ENCODE measurements around the gene CMKLR1. TPM values are rescaled to one million over a fixed set of nuclear protein-coding genes. Genes with fewer than 3 reads are reported as not detected.

CMKLR1 gene
- total RNA-seq, 1 donor from 2014 or later = 47.5 TPM

DNA sequence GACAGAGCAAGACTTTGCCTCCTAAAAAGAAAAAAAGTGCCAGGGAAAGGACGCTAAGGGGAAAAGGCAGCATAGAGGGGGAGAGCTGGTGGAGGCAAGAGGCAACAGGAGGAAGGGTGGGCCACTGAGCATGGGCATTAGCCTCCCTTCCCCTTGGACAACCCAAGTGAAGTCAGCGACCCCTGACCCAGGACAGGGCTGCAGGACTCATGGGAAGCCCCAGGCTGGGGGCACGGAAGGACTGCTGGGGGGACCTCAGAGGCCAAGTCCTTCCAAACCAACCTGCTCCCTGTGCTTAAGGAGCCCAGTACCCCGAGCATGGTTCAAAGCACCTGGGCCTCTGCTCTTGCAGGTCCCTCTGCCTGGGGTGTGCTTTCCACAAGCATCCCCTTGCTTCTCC is 27.5 kb downstream of the CMKLR1 start:
- H3K27me3 Mint-ChIP-seq (ENCODE audit: unreplicated experiment) = no peaks in the 10 kb centered on the region
- H3K27ac Mint-ChIP-seq (ENCODE audit: unreplicated experiment) = peak overlapping the region; percentile 96
- H3K4me3 Mint-ChIP-seq (ENCODE audit: unreplicated experiment) = no peak overlapping the region
- H3K36me3 Mint-ChIP-seq (ENCODE audit: unreplicated experiment) = peaks cover 6% of the 10 kb centered on the region
- DNase-seq (ENCODE audit: extremely low spot score, unreplicated experiment) = no peak
- TF ChIP-seq CTCF (IDR thresholded peaks at IDR 0.05) = no peak
- H3K9me3 Mint-ChIP-seq (ENCODE audit: unreplicated experiment) = no peaks in the 10 kb centered on the region
- H3K4me1 Mint-ChIP-seq (ENCODE audit: unreplicated experiment) = peaks cover 82% of the 10 kb centered on the region

DNA sequence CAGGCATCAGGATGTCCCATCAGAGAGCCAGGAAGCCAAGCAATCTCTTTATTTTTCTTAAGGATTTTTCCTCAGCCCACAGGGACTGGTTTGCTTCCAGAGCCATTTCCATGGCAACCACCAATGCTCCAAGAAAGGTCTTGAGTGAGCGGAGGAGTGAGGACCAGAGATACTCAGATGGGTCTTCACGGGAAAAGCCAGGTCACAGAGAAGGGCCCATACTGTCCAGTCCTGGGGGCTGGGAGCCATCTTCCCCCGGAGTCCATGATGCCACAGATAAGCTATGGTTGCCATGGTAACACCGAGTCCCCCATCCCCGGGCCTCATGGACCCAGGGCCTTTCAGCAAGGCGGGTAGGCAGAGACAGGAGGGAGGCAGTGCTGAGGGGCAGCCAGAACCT is 28.6 kb downstream of the CMKLR1 start:
- Mint-ChIP-seq H3K4me3 (ENCODE audit: unreplicated experiment) (no peak overlapping the region), H3K36me3 (ENCODE audit: unreplicated experiment) (no peaks in the 10 kb centered on the region), H3K27me3 (ENCODE audit: unreplicated experiment) (no peaks in the 10 kb centered on the region), H3K4me1 (ENCODE audit: unreplicated experiment) (peaks cover 82% of the 10 kb centered on the region), H3K27ac (ENCODE audit: unreplicated experiment) (peak overlapping the region; percentile 100), H3K9me3 (ENCODE audit: unreplicated experiment) (no peaks in the 10 kb centered on the region)
- TF ChIP-seq CTCF (IDR thresholded peaks at IDR 0.05) = no peak
- no peak for DNase-seq (ENCODE audit: extremely low spot score, unreplicated experiment)

DNA sequence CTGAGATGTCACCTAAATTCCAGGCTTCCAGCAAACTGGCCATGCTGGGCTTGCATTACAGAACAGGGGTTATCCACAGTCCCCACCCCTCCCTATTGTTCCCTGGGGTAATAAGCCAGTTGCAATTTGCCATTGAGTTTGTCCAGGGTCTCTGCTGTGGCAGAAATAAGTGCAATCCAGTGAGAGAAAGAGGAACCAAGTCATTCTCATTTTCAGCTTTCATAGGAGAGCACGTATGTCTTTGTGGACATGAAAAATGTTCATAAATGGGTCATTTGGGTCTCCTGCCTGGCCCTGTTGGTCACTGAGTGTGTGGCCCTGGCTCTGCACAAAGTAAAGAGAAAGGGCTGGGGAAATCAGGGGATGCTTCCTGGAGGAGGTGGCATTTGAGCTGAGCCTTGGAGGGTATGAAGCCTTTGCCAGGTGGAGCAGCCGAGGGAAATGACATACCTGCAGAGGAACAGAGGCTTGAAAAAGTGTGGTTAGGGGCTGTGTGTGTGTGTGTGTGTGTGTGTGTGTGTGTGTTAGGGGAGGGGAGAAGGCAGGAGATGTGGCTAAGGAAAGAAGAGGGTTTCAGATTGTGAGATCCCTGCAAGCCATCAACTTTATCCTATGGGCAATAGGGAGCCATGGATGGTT is 29.3 kb downstream of the CMKLR1 start:
- H3K36me3 Mint-ChIP-seq (ENCODE audit: unreplicated experiment) = no peaks in the 10 kb centered on the region
- H3K4me3 Mint-ChIP-seq (ENCODE audit: unreplicated experiment) = no peak overlapping the region
- no peak for TF ChIP-seq CTCF (IDR thresholded peaks at IDR 0.05)
- peaks cover 86% of the 10 kb centered on the region for H3K4me1 Mint-ChIP-seq (ENCODE audit: unreplicated experiment)
- no peaks in the 10 kb centered on the region for H3K27me3 Mint-ChIP-seq (ENCODE audit: unreplicated experiment)
- DNase-seq (ENCODE audit: extremely low spot score, unreplicated experiment) = no peak
- peak overlapping the region; percentile 100 for H3K27ac Mint-ChIP-seq (ENCODE audit: unreplicated experiment)
- no peaks in the 10 kb centered on the region for H3K9me3 Mint-ChIP-seq (ENCODE audit: unreplicated experiment)

DNA sequence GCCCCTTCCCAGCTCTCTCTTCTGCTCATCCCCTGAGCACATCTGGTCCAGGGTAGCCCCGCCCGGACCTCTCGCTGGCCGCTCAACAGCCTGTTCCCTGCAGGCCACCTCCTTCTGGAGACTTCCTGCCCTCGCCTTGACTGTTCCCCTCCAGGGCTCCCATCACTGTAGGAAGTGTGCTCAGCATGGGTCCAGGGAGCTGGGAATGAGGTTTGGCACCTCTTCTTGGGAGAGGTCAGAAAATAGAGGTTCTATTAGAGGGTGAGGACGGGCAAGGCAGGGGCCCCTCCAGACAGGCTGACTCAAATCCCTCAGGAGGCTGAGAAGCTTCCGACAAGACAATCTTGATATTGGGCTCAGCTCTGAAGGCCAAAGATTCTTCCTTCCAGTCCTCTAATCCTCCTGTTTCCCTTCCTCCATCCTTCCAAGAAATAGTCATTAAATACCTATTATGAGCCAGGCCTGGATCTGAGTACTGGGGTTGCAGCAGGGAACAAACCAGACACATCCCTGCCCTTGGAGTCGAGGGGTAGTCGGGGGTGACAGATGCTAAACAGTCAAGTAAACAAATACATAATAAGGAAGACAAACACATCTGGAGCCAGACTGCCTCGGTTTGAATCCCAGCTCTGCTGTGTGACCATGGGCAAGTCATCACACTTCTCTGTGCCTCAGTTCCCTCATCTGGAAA is 30.6 kb downstream of the CMKLR1 start:
- DNase-seq (ENCODE audit: extremely low spot score, unreplicated experiment) = no peak
- no peaks in the 10 kb centered on the region for H3K36me3 Mint-ChIP-seq (ENCODE audit: unreplicated experiment)
- peaks cover 90% of the 10 kb centered on the region for H3K4me1 Mint-ChIP-seq (ENCODE audit: unreplicated experiment)
- peak overlapping the region; percentile 100 for H3K27ac Mint-ChIP-seq (ENCODE audit: unreplicated experiment)
- TF ChIP-seq CTCF (IDR thresholded peaks at IDR 0.05) = no peak
- H3K27me3 Mint-ChIP-seq (ENCODE audit: unreplicated experiment) = no peaks in the 10 kb centered on the region
- peak overlapping the region; percentile 27 for H3K4me3 Mint-ChIP-seq (ENCODE audit: unreplicated experiment)
- no peaks in the 10 kb centered on the region for H3K9me3 Mint-ChIP-seq (ENCODE audit: unreplicated experiment)

- Mint-ChIP-seq H3K27ac (ENCODE audit: unreplicated experiment) (peak overlapping the region; percentile 100), H3K36me3 (ENCODE audit: unreplicated experiment) (no peaks in the 10 kb centered on the region), H3K27me3 (ENCODE audit: unreplicated experiment) (no peaks in the 10 kb centered on the region), H3K4me3 (ENCODE audit: unreplicated experiment) (peak overlapping the region; percentile 34), H3K9me3 (ENCODE audit: unreplicated experiment) (no peaks in the 10 kb centered on the region), H3K4me1 (ENCODE audit: unreplicated experiment) (peaks cover 90% of the 10 kb centered on the region)
- DNase-seq (ENCODE audit: extremely low spot score, unreplicated experiment) = peak; percentile 89
- TF ChIP-seq CTCF (IDR thresholded peaks at IDR 0.05) = no peak
These were observed 32.1 kb downstream of the CMKLR1 start for GRCh38 chr12:108307006-108307405.
